Measurements from ENCODE around the gene KCNAB2.
"Not testable (repeated sequence)": the region's sequence is repeated elsewhere in the genome, so short reads cannot be mapped to it uniquely, and the experiment has no call there.

The KCNAB2 gene

DNA sequence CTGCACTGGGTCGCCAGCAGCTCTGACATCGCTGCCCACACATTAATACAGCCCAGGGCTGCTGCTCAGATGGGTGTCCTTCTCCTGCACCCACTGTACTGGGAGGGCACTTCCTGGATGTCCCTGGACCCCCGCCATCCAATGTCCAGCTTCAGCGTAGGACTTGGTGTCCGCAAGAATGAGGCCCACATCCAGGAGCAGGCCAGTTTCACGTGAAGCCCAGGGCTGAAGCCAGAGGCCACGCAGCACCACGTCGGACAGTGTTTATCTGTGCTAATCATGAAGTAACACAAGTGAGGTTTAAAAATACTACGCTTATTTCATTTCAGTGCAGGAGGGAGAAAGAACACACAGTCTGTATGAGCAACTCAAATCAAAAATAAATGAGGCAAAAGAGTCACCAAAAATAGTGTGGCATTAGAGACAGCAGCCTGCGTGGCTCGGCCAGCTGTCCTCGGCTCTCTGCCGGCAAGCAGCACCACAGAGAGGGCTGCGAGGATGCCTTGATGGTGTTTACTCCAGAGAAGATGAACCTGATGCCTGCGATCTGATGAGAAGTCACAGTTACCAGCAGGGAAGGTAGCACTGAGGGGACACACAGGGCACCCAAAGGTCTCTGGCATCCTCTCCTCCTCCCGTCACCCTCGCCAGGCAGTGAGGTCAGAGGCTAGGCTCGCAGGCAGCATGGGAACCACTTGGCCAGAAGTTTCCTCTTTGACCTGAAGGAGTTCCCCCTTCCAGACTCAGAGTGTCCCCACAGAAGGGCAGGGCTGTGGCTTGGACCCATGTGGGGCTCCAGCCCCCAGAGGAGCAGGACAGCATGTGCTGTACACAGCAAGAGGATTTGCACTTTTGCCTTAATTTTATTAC lies 31.3 kb upstream of the KCNAB2 start:
- Histone ChIP-seq H3F3A (ENCODE audit: low read depth) (no peaks in the 10 kb centered on the region), H3K9ac (ENCODE audit: low read depth, low read length, poor library complexity, severe bottlenecking) (no peak overlapping the region), H3K9me2 (replicated peaks; ENCODE audit: low read depth, low read length) (no peaks in the 10 kb centered on the region), H3K9me3 (ENCODE audit: insufficient read depth, low read depth, low read length) (no peaks in the 10 kb centered on the region), H3K4me2 (ENCODE audit: low read depth, low read length, poor library complexity, severe bottlenecking) (no peak overlapping the region), H3K27me3 (ENCODE audit: insufficient read depth, low read length, poor library complexity, severe bottlenecking) (no peaks in the 10 kb centered on the region), H3K36me3 (ENCODE audit: insufficient read depth, low read length) (peaks cover 5% of the 10 kb centered on the region; the same call in 1 of the 2 replicates), H2AFZ (ENCODE audit: low read length) (no peak overlapping the region), H4K20me1 (ENCODE audit: insufficient read depth, low read length, poor library complexity, severe bottlenecking) (no peaks in the 10 kb centered on the region), H3K4me1 (ENCODE audit: insufficient read depth, low read length, poor library complexity, severe bottlenecking) (no peaks in the 10 kb centered on the region), H3K4me3 (ENCODE audit: low read length, poor library complexity, severe bottlenecking) (no peak overlapping the region), H3K79me2 (ENCODE audit: insufficient read depth, low read length) (no peaks in the 10 kb centered on the region)
- TF ChIP-seq EZH2phosphoT487 (IDR thresholded peaks at IDR 0.05; ENCODE audit: borderline replicate concordance) (no peak), CTCF (conservative IDR thresholded peaks at IDR 0.05; ENCODE audit: low read length) (no peak)

- H3K4me3 ChIP-seq (ENCODE audit: low read length, poor library complexity, severe bottlenecking), result no peak overlapping the region
Observed at GRCh38 chr1:6016191-6016865, 29.4 kb upstream of the KCNAB2 start.

GRCh38 chr1:6017654-6018053 lies 28.0 kb upstream of the KCNAB2 start:
- H3K4me2 ChIP-seq (ENCODE audit: low read depth, low read length, poor library complexity, severe bottlenecking); H3K79me2 ChIP-seq (ENCODE audit: insufficient read depth, low read length); H3K9ac ChIP-seq (ENCODE audit: low read depth, low read length, poor library complexity, severe bottlenecking); H3K4me1 ChIP-seq (ENCODE audit: insufficient read depth, low read length, poor library complexity, severe bottlenecking); H2AFZ ChIP-seq (ENCODE audit: low read length); H3K9me2 ChIP-seq (replicated peaks; ENCODE audit: low read depth, low read length); H3K9me3 ChIP-seq (ENCODE audit: insufficient read depth, low read depth, low read length); H4K20me1 ChIP-seq (ENCODE audit: insufficient read depth, low read length, poor library complexity, severe bottlenecking); H3K27me3 ChIP-seq (ENCODE audit: insufficient read depth, low read length, poor library complexity, severe bottlenecking); H3K36me3 ChIP-seq (ENCODE audit: insufficient read depth, low read length); H3K4me3 ChIP-seq (ENCODE audit: low read length, poor library complexity, severe bottlenecking); H3F3A ChIP-seq (ENCODE audit: low read depth): not testable (repeated sequence)

More at GRCh38 chr1:6016191-6016865, 29.4 kb upstream of the KCNAB2 start:
- H3K9me3 ChIP-seq (ENCODE audit: insufficient read depth, low read depth, low read length), result no peaks in the 10 kb centered on the region
- no peaks in the 10 kb centered on the region for H4K20me1 ChIP-seq (ENCODE audit: insufficient read depth, low read length, poor library complexity, severe bottlenecking)
- no peaks in the 10 kb centered on the region for H3K9me2 ChIP-seq (replicated peaks; ENCODE audit: low read depth, low read length)
- no peak for TF ChIP-seq CTCF (conservative IDR thresholded peaks at IDR 0.05; ENCODE audit: low read length)
- no peak for TF ChIP-seq EZH2phosphoT487 (IDR thresholded peaks at IDR 0.05; ENCODE audit: borderline replicate concordance)
- H3K79me2 ChIP-seq (ENCODE audit: insufficient read depth, low read length), result no peaks in the 10 kb centered on the region
- no peaks in the 10 kb centered on the region for H3F3A ChIP-seq (ENCODE audit: low read depth)
- no peaks in the 10 kb centered on the region for H3K4me1 ChIP-seq (ENCODE audit: insufficient read depth, low read length, poor library complexity, severe bottlenecking)
- peaks cover 5% of the 10 kb centered on the region; the same call in 1 of the 2 replicates for H3K36me3 ChIP-seq (ENCODE audit: insufficient read depth, low read length)
- H2AFZ ChIP-seq (ENCODE audit: low read length), result no peak overlapping the region
- H3K27me3 ChIP-seq (ENCODE audit: insufficient read depth, low read length, poor library complexity, severe bottlenecking), result no peaks in the 10 kb centered on the region
- no peak overlapping the region for H3K9ac ChIP-seq (ENCODE audit: low read depth, low read length, poor library complexity, severe bottlenecking)
- H3K4me2 ChIP-seq (ENCODE audit: low read depth, low read length, poor library complexity, severe bottlenecking), result no peak overlapping the region
